SU-DHL-6 (cell line): Measurements from ENCODE around the gene HSF2BP.
"Not testable (repeated sequence)": the region's sequence is repeated elsewhere in the genome, so short reads cannot be mapped to it uniquely, and the experiment has no call there.

Experiments used
- EZH2phosphoT487 ChIP-seq: fragments of 200-600 bp; sonication (generic), shearing (Covaris generic); conservative IDR thresholded peaks from 2 replicates; pipeline ENCODE4 v1.6.1; 2018; ENCODE audit warnings: mild to moderate bottlenecking, antibody characterized with exemption, low read length, moderate library complexity, mixed read lengths
- TF ChIP-seq, protein P1 (sequence below): fragments of 200-600 bp; sonication (generic); IDR thresholded peaks from one replicate; pipeline ENCODE4 v1.5.1; 2017; ENCODE audit warnings: antibody characterized with exemption, mild to moderate bottlenecking, low read length, moderate library complexity; ENCODE audit not compliant: insufficient read depth, poor library complexity, severe bottlenecking

DNA sequence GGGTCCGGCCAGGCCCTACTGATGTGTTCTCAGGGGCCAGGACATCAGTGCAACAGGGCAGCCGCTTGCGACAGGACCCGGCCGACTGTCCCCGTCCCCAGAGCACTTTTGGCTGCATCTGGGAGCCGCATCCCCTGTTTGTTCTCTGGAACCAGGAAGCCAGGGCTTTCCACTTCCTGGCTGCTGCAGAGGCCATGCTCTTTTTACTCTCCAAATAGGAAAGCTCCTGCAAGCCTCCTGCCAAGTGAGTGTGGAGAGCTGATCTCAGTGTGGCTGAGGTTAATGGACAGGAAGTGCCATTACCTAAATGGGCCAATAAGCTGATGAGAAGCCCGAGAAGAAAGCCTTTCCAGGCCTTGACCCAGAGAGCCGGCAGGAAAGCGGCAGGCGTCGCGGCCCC lies 180.1 kb downstream of the HSF2BP start:
- TF ChIP-seq, protein P1, sequence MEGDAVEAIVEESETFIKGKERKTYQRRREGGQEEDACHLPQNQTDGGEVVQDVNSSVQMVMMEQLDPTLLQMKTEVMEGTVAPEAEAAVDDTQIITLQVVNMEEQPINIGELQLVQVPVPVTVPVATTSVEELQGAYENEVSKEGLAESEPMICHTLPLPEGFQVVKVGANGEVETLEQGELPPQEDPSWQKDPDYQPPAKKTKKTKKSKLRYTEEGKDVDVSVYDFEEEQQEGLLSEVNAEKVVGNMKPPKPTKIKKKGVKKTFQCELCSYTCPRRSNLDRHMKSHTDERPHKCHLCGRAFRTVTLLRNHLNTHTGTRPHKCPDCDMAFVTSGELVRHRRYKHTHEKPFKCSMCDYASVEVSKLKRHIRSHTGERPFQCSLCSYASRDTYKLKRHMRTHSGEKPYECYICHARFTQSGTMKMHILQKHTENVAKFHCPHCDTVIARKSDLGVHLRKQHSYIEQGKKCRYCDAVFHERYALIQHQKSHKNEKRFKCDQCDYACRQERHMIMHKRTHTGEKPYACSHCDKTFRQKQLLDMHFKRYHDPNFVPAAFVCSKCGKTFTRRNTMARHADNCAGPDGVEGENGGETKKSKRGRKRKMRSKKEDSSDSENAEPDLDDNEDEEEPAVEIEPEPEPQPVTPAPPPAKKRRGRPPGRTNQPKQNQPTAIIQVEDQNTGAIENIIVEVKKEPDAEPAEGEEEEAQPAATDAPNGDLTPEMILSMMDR, result not testable (repeated sequence)
- not testable (repeated sequence) for TF ChIP-seq EZH2phosphoT487
